Measurements from ENCODE around the gene MT2A.

The MT2A gene

DNA sequence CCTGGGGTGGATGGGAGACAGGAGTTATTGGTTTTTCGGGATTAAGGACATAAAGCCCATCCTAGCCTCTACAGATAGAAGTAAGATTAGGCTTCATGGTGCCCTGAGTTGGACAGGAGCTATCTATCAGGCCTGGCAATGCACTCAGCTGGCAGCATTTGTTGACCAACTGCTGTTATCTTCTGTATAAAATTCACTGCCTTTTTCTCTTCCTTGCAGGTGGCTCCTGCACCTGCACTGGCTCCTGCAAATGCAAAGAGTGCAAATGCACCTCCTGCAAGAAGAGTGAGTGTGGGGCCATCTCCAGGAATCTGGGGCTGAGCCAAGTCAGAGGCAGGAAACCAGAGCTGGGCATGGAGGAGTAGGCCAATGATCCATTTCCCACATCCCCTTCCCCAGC lies 30.7 kb downstream of the MT2A start:
- DNase-seq (ENCODE audit: low spot score): no peak

DNA sequence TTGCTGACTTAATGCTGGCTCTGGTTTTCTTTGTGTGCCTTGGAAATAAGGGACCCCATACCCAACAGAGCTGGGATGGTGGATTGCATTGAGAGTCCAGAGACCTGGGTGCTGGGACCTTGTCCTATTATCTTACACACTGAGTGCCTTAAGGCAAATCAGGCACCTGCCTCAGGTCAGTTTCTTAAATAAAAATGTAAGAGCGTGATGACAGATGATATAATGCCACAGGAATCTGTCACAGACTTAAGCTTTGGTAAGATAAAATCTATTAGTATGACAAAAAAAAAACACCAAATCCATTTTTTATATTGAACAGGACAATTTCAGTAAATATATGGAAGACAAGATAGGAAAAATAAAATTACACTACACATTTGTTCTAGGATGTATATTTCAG lies 31.7 kb downstream of the MT2A start:
- DNase-seq (ENCODE audit: low spot score): no peak

- no peak for DNase-seq (ENCODE audit: low spot score)
Measured at GRCh38 chr16:56641166-56641565, 32.8 kb downstream of the MT2A start.

GRCh38 chr16:56643080-56643778 lies 34.8 kb downstream of the MT2A start:
- DNase-seq (ENCODE audit: low spot score): peak; percentile 29

DNA sequence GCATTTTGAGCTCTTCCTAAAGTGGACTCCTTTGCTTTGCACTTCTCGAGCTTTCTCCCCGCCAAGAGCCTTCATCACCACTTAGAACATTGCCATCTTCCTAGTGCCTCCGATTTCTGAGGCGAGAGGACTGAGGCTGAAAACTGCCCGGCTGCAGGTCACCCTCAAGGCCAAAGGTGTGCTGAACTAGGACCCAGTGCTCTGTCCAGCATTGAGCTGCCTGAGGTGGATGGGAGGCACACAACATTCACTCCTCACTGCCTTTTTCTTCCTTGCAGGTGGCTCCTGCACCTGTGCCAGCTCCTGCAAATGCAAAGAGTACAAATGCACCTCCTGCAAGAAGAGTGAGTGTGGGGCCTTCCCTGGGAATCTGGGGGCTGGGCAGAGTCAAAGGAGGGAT lies 35.4 kb downstream of the MT2A start:
- no peak for DNase-seq (ENCODE audit: low spot score)

- DNase-seq (ENCODE audit: low spot score): no peak
Measured at GRCh38 chr16:56645311-56645710, 36.9 kb downstream of the MT2A start.

DNA sequence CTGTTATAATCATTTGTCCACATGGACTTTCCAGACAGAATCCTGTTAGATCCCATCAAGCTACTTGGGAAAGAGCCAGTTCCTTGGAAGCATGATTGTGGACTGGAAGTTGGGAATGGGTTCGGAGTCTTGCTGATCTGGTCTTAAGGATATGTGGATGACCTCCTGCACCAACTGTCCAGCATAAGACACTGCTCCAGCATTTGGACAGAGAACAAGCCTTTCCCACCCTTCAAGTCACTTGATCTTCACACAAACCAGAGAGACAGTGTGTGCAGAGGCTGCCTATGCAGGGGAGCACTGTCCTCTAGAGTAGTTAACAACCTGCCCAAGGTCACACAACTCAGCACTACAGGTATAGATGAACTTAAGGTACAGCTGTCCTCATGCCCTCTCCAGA lies 37.5 kb downstream of the MT2A start:
- no peak for DNase-seq (ENCODE audit: low spot score)

DNA sequence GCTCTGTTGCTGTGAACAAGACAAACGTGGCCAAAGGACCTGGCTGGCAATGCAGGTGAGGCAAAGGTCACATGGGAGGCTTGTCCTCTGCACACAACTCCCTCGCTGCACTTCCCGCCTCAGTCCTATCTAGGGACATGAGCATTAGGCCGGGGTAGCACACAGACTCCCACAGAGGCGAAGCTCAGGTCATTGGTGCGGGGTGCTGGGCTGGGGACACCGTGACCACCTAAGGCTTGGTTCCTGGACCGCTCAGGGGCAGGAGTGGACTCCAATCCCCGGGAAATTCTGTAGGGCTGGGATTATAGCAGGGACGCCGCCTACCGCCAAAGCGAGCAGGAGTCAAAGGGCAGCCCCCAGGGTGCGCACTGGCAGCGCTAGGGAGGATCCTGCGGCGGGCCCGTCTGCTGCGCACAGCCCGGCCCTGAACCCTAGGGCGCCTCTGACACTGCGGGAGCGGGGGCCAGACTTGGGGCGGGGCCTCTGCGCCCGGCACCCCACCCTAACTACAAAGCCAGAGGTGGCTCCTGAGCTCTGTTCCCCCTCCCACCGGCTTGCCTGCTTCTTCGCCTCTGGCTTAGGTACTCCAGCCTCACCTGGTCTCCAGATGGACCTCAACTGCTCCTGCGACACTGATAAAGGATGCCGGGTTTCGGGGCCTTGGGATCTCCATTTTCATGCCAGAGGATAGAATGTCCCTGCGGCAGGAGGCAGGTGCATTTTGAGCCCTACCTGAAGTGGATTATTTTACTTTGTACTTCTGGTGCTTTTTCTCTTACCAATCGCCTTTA lies 39.5 kb downstream of the MT2A start:
- DNase-seq (ENCODE audit: low spot score): no peak

DNA sequence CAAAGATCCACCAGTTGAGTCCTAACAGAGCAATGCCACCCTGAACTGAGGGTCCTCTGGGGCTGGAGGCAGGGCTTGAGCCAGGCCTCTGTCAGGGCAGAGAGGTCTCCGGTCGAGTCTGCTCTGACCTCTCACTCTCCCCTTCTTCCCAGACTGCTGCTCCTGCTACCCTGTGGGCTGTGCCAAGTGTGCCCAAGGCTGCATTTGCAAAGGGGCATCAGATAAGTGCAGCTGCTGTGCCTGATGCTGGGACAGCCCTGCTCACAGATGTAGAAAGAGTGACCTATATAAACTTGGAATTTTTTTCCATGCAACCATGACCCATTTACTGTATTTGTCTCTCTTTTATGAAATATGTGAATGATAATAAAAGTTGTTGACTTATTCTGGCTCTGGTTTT lies 40.9 kb downstream of the MT2A start:
- no peak for DNase-seq (ENCODE audit: low spot score)

DNA sequence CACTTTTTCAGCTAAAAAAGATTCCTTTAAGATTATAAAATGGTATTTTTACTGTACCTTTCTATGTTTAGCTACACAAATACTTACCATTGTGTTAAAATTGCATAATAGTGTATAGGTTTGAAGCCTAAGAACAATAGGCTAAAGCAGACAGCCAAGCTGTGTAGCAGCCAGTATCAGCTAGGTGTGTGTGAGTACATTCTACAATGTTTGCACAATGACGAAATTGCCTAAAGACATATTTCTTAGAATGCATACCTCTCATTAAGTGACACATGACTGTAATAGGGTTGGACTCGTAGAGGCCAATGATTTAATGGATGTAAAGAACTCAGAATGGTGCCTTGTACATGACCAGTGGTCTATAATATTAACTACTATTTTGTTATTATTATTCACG lies 41.4 kb downstream of the MT2A start:
- no peak for DNase-seq (ENCODE audit: low spot score)

- DNase-seq (ENCODE audit: low spot score): no peak
Measured at GRCh38 chr16:56651586-56651985, 43.2 kb downstream of the MT2A start, which contains the start of gene MT1B. MT1B (plus strand) TSS chr16:56651886; CDS start chr16:56651954, 68 bp downstream.

DNA sequence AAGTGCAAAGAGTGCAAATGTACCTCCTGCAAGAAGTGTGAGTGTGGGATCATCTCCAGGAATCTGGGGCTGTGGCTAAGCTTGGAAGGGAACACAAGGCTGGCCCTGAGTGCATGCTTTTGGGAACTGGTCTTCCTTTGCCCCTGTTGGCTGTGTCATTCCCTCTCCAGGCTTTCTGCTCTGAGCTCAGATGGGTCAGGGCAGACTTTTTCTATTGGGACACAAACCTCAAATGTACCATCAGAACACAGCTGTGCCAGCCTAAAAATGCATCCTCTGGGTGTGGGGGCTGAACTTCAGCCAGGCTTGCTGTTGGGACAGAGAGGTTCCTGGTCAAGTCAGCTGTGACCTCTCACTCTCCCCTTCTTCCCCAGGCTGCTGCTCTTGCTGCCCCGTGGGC lies 44.2 kb downstream of the MT2A start:
- DNase-seq (ENCODE audit: low spot score): no peak

GRCh38 chr16:56653218-56653617 lies 44.8 kb downstream of the MT2A start:
- DNase-seq (ENCODE audit: low spot score): no peak

- DNase-seq (ENCODE audit: low spot score): peak; percentile 67
Measured at GRCh38 chr16:56657555-56658326, 49.4 kb downstream of the MT2A start, which contains the start of gene MT1F. MT1F (plus strand) TSS chr16:56657959; CDS start chr16:56658059, 100 bp downstream.

GRCh38 chr16:56658327-56658875 lies 50.0 kb downstream of the MT2A start:
- no peak for DNase-seq (ENCODE audit: low spot score)
